Fibroblast of pulmonary artery (primary cell): ENCODE data around the gene PALLD.
"Not testable (repeated sequence)": the region's sequence is repeated elsewhere in the genome, so short reads cannot be mapped to it uniquely, and the experiment has no call there.

Source experiments
- DNase-seq: peaks from one replicate; pipeline ENCODE4 v3.0.0-alpha.2; 2010; ENCODE audit warnings: low read depth
- H3K4me3 ChIP-seq: replicated peaks from 2 replicates; pipeline ENCODE4 v1.5.1; 2011; ENCODE audit warnings: low read depth, mild to moderate bottlenecking, control low read depth, low read length, moderate library complexity
- CTCF ChIP-seq: IDR thresholded peaks from 2 replicates; pipeline ENCODE4 v1.5.1; 2011; ENCODE audit warnings: mild to moderate bottlenecking, control low read depth, low read length, inconsistent platforms; ENCODE audit errors: missing control alignments

The PALLD gene

DNA sequence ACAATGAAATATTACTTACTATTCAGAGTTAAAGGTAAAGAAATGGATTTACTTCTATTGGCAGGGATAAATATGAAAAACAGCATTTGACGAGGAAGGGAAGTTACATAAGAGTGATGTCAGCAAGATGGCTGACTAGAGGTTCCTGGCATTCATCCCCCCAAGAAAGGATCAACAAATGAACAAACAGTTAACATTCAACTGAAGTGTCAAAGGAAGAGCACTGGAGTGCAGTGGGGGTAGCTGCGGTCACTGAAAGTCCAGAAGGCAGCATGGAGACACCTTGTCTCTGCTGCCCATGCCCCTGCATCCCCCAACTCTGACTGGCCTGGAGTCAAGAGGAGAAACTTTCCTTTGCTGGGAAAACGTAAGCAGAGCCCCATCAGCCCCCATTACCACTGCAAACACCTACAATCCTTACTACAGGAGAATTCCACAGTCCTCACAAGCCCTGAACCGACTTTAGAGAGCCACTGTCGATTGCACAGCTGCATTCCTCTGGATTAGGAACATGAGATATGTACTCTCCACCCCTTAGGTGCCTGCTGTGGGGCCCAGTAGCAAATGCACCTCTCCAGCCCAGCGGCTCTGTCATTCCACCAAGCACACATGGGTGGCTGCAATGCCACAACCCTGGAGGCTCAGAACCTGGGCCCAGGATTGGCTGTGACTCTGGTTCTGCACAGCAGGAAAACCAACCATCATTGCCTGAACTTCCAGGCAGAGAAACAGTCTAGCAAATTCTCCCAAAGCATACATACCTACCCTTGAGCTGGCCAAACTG lies 433.8 kb downstream of the PALLD start:
- TF ChIP-seq CTCF = no peak

DNA sequence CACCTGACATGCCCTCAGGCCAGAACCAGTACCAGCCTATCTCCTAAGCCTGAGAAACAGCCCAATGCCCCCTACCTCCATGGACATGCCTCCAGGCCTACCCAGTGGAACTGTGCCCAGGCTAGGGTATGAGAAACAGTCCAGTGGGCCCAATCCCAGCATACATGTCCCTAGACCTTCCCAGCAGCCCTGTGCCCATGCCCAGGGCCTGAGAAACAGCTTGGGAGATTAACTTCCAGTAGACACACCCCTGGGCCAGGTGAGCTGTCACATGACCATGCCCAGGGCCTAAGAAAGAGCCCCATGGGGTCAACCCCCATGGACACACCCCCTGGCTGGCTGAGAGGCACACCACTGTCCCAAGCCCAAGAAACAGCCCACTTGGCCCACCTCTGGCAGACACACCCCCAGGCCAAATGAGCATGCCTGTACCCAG lies 434.4 kb downstream of the PALLD start:
- no peak overlapping the region for H3K4me3 ChIP-seq
- TF ChIP-seq CTCF = no peak
- DNase-seq = no peak

More for the DNA sequence above, 433.8 kb downstream of the PALLD start:
- no peak for DNase-seq
- H3K4me3 ChIP-seq = no peak overlapping the region

GRCh38 chr4:168932138-168932537 lies 435.3 kb downstream of the PALLD start:
- TF ChIP-seq CTCF = no peak
- no peak overlapping the region for H3K4me3 ChIP-seq
- no peak for DNase-seq

GRCh38 chr4:168933423-168933822 lies 436.6 kb downstream of the PALLD start:
- no peak for TF ChIP-seq CTCF
- H3K4me3 ChIP-seq = no peak overlapping the region
- no peak for DNase-seq

DNA sequence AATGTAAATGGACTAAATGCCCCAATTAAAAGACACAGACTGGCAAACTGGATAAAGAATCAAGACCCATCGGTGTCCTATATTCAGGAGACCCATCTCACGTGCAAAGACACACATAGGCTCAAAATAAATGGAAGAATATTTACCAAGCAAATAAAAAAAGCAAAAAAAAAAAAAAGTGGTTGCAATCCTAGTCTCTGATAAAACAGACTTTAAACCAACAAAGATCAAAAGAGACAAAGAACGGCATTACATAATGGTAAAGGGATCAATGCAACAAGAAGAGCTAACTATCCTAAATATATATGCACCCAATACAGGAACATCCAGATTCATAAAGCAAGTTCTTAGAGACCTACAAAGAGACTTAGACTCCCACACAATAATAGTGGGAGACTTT lies 440.6 kb downstream of the PALLD start:
- H3K4me3 ChIP-seq, DNase-seq: not testable (repeated sequence)

- DNase-seq = no peak
- TF ChIP-seq CTCF = peak; percentile 49
Measured at GRCh38 chr4:168942985-168943384, 446.1 kb downstream of the PALLD start.

GRCh38 chr4:168945291-168945690 lies 448.4 kb downstream of the PALLD start:
- no peak overlapping the region for H3K4me3 ChIP-seq
- no peak for TF ChIP-seq CTCF
- no peak for DNase-seq

More at GRCh38 chr4:168942985-168943384, 446.1 kb downstream of the PALLD start:
- no peak overlapping the region for H3K4me3 ChIP-seq

- DNase-seq, H3K4me3 ChIP-seq: not testable (repeated sequence)
Measured at GRCh38 chr4:168952821-168953246, 456.0 kb downstream of the PALLD start.
